ENCODE measurements around the gene LYPD6. TPM values are rescaled to one million over a fixed set of nuclear protein-coding genes. Genes with fewer than 3 reads are reported as not detected.

The LYPD6 gene
- total and polyA plus RNA-seq, 2 donors (not counting 3 experiments of a cell fraction or from before 2014, with no cell fraction given): 3.0 to 4.0 TPM

DNA sequence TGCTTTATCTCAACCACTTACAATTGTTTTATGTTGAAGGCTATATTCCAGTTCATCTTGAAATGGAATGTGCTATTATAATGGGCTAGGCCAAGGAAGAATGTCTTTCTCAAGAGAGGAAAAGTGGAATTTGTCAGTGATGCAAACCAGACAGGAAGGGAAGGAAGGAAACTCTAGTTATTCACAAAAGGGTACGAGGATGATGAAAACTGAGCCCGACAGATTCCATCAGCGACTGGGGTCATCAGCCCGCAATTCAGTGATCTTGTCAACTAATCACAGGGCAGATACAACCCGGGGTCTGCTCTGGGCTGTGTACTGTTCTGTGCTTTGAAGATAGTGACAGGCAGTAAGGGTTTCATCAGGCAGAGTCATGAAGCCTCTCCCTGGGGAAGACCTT, 23.4 kb upstream of the LYPD6 start:
- FAIRE-seq (no peak), DNase-seq (ENCODE audit: low read depth, low spot score) (no peak)
- TF ChIP-seq POLR2A (IDR thresholded peaks at IDR 0.05; ENCODE audit: low read depth, low read length) (no peak), EZH2 (IDR thresholded peaks at IDR 0.05; ENCODE audit: borderline replicate concordance, low read depth, low read length, severe bottlenecking) (no peak)
- Histone ChIP-seq H3K4me2 (ENCODE audit: insufficient read depth, low read length) (no peak overlapping the region), H3K4me3 (replicated peaks in 1 of 3; ENCODE audit: insufficient read depth in 1 of 3, low read depth in 1 of 3, low read length in 3 of 3) (no peak overlapping the region), H3K36me3 (ENCODE audit: control insufficient read depth in 2 of 2, extremely low read depth in 1 of 2, insufficient read depth in 2 of 2, low read length in 2 of 2) (no peaks in the 10 kb centered on the region), H4K20me1 (replicated peaks; ENCODE audit: control insufficient read depth, extremely low read depth, insufficient read depth, low read length) (no peaks in the 10 kb centered on the region), H3K9ac (replicated peaks; ENCODE audit: extremely low read depth, insufficient read depth, low read length) (no peak overlapping the region), H3K79me2 (ENCODE audit: control insufficient read depth, insufficient read depth, low read length) (no peaks in the 10 kb centered on the region), H3K4me1 (ENCODE audit: control insufficient read depth, extremely low read depth, insufficient read depth, low read length) (no peaks in the 10 kb centered on the region), H3K9me3 (replicated peaks; ENCODE audit: control insufficient read depth, insufficient read depth, low read length) (no peaks in the 10 kb centered on the region), H3K27me3 (ENCODE audit: control insufficient read depth in 2 of 2, insufficient read depth in 2 of 2, low read length in 2 of 2) (peaks cover 6 to 8% of the 10 kb centered on the region in 2 experiments), H3K27ac (ENCODE audit: insufficient read depth, low read depth, low read length) (no peak overlapping the region), H3K9me1 (replicated peaks; ENCODE audit: control insufficient read depth, extremely low read depth, insufficient read depth, low read length) (no peaks in the 10 kb centered on the region), H2AFZ (ENCODE audit: low read depth, low read length) (no peak overlapping the region)
- POLR2A ChIA-PET: no interaction called here
- dilution Hi-C loops (cut with MboI; ENCODE audit: extremely low pct_ligation_motif_present, low sequenced_read_pairs) (no loop called here), intact Hi-C loops (cut with micrococcal nuclease) (no loop called here)
- CTCF ChIA-PET: no interaction called here
- no TSS peak for BruUV-seq (replicated peaks)

DNA sequence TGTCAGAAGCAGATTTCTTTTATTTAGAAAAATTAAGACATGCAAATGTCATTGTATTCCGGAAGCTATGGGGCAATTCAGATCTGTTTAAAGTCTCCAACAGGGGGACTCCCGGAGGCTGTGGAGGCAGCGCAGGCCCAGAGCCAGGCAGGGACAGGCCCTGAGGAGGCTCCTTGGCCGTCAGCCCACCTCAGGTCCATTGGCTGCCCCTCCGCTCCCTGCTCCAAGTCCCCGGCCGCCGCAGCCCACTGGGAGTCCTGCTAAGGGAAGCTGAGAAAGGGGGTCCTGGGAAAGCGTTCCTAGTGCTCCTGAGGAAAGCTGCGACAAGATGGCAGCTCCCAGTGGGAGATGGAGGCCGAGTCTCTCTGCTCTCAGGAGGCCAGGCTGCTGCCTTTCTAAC, 20.0 kb upstream of the LYPD6 start:
- H3K27ac ChIP-seq (ENCODE audit: insufficient read depth, low read depth, low read length): no peak overlapping the region
- POLR2A ChIA-PET: no interaction called here
- no peaks in the 10 kb centered on the region for H3K79me2 ChIP-seq (ENCODE audit: control insufficient read depth, insufficient read depth, low read length)
- H3K4me2 ChIP-seq (ENCODE audit: insufficient read depth, low read length): no peak overlapping the region
- H3K9me1 ChIP-seq (replicated peaks; ENCODE audit: control insufficient read depth, extremely low read depth, insufficient read depth, low read length): no peaks in the 10 kb centered on the region
- CTCF ChIA-PET: interaction anchor here (1.1 to 1.8 kb wide), 4 partner anchors 10 to 180 kb away, joined by 3 to 5 read pairs (median 4); no protein-coding TSS in a partner anchor
- no peaks in the 10 kb centered on the region for H3K36me3 ChIP-seq (ENCODE audit: control insufficient read depth in 2 of 2, extremely low read depth in 1 of 2, insufficient read depth in 2 of 2, low read length in 2 of 2)
- H3K4me1 ChIP-seq (ENCODE audit: control insufficient read depth, extremely low read depth, insufficient read depth, low read length): no peaks in the 10 kb centered on the region
- no peak overlapping the region for H2AFZ ChIP-seq (ENCODE audit: low read depth, low read length)
- DNase-seq (ENCODE audit: low read depth, low spot score): no peak
- TF ChIP-seq POLR2AphosphoS5 (IDR thresholded peaks at IDR 0.05; ENCODE audit: insufficient read depth, low read depth, low read length) (no peak), GATA2 (IDR thresholded peaks at IDR 0.05; ENCODE audit: insufficient read depth, insufficient read length, low read depth, low read length) (no peak), EZH2 (IDR thresholded peaks at IDR 0.05; ENCODE audit: borderline replicate concordance, low read depth, low read length, severe bottlenecking) (no peak), POLR2A (IDR thresholded peaks at IDR 0.05; ENCODE audit: low read depth, low read length) (no peak), FOS (IDR thresholded peaks at IDR 0.05; ENCODE audit: borderline replicate concordance, insufficient read depth, low read length) (no peak), JUN (IDR thresholded peaks at IDR 0.05; ENCODE audit: borderline replicate concordance, insufficient read depth, insufficient read length, low read depth) (no peak), MYC (IDR thresholded peaks at IDR 0.05; ENCODE audit: low read depth, low read length) (no peak)
- TF ChIP-seq, protein P1, sequence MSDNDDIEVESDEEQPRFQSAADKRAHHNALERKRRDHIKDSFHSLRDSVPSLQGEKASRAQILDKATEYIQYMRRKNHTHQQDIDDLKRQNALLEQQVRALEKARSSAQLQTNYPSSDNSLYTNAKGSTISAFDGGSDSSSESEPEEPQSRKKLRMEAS (IDR thresholded peaks at IDR 0.05; ENCODE audit: insufficient read depth, insufficient read length): no peak
- TF ChIP-seq, protein P2, sequence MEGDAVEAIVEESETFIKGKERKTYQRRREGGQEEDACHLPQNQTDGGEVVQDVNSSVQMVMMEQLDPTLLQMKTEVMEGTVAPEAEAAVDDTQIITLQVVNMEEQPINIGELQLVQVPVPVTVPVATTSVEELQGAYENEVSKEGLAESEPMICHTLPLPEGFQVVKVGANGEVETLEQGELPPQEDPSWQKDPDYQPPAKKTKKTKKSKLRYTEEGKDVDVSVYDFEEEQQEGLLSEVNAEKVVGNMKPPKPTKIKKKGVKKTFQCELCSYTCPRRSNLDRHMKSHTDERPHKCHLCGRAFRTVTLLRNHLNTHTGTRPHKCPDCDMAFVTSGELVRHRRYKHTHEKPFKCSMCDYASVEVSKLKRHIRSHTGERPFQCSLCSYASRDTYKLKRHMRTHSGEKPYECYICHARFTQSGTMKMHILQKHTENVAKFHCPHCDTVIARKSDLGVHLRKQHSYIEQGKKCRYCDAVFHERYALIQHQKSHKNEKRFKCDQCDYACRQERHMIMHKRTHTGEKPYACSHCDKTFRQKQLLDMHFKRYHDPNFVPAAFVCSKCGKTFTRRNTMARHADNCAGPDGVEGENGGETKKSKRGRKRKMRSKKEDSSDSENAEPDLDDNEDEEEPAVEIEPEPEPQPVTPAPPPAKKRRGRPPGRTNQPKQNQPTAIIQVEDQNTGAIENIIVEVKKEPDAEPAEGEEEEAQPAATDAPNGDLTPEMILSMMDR (IDR thresholded peaks at IDR 0.05; ENCODE audit: extremely low read depth in 1 of 2, insufficient read depth in 1 of 2, low read depth in 1 of 2, low read length in 2 of 2): no peak
- H3K9ac ChIP-seq (replicated peaks; ENCODE audit: extremely low read depth, insufficient read depth, low read length): no peak overlapping the region
- dilution Hi-C loops (cut with MboI; ENCODE audit: extremely low pct_ligation_motif_present, low sequenced_read_pairs) (no loop called here), intact Hi-C loops (cut with micrococcal nuclease) (loop anchor here (5.0 kb wide), 1 partner anchor 252 kb away; no protein-coding TSS in a partner anchor)
- H3K27me3 ChIP-seq (ENCODE audit: control insufficient read depth in 2 of 2, insufficient read depth in 2 of 2, low read length in 2 of 2): peaks cover 7 to 8% of the 10 kb centered on the region in 2 experiments
- no peak for FAIRE-seq
- H3K9me3 ChIP-seq (replicated peaks; ENCODE audit: control insufficient read depth, insufficient read depth, low read length): no peaks in the 10 kb centered on the region
- no peak overlapping the region for H3K4me3 ChIP-seq (replicated peaks in 1 of 3; ENCODE audit: insufficient read depth in 1 of 3, low read depth in 1 of 3, low read length in 3 of 3)
- no peaks in the 10 kb centered on the region for H4K20me1 ChIP-seq (replicated peaks; ENCODE audit: control insufficient read depth, extremely low read depth, insufficient read depth, low read length)
- BruUV-seq (replicated peaks): no TSS peak

Data from endothelial cell of umbilical vein (primary cell).